B cell (primary cell): ENCODE results near the gene DUSP5. TPM values are rescaled to one million over a fixed set of nuclear protein-coding genes. Genes with fewer than 3 reads are reported as not detected.

Source experiments
- ATAC-seq: fragments of 200-7000 bp; cut with Tn5 transposase; one replicate; pipeline ENCODE4 v1.10.0; 2021; ENCODE audit warnings: low read depth, mild to moderate bottlenecking, moderate number of reproducible peaks, moderate library complexity
- CTCF ChIA-PET: fragments of 350-600 bp; sonication (Branson Sonifier 250); formaldehyde crosslinking; loops from one replicate; lab custom pipeline; 2021; ENCODE audit warnings: antibody characterized with exemption, inconsistent platforms; lab: Charles Lee
- POLR2A ChIA-PET: fragments of 350-600 bp; sonication (Branson Sonifier 250); formaldehyde crosslinking; loops from one replicate; lab custom pipeline; 2021; ENCODE audit warnings: antibody characterized with exemption; lab: Charles Lee
- DNase-seq: peaks from one replicate; pipeline ENCODE4 v3.0.0; 2013
- H2AFZ ChIP-seq: 2 replicates; pipeline ENCODE4 v1.6.1; 2012; ENCODE audit warnings: mild to moderate bottlenecking, low read depth, low read length; ENCODE audit not compliant: insufficient read depth, poor library complexity, severe bottlenecking
- H3K27ac ChIP-seq, 2 donors: 1 replicate in 1 of 2; 2 replicates in 1 of 2; pipeline ENCODE4 v1.5.1; 2012 to 2013; ENCODE audit warnings: low read length in 2 of 2, mild to moderate bottlenecking in 2 of 2, moderate library complexity in 1 of 2
- H3K27me3 ChIP-seq, 4 experiments: fragments of 200-600 bp in 1 of 4; sonication (generic) in 1 of 4; replicated peaks in 1 of 4; 1 replicate in 2 of 4; 2 replicates in 2 of 4; pipeline versions ENCODE4 v1.6.1 to v1.7.0; 2013 to 2016; ENCODE audit warnings: low read length in 3 of 4, mild to moderate bottlenecking in 2 of 4, mixed read lengths in 1 of 4, moderate library complexity in 1 of 4; ENCODE audit not compliant: insufficient read depth in 4 of 4, control insufficient read depth in 3 of 4; ENCODE audit errors: control extremely low read depth in 1 of 4
- H3K36me3 ChIP-seq, 2 experiments: replicated peaks in 1 of 2; 1 replicate in 1 of 2; 2 replicates in 1 of 2; pipeline versions ENCODE4 v1.6.1 to v1.7.1; 2013; ENCODE audit warnings: low read length in 1 of 2; ENCODE audit not compliant: insufficient read depth in 2 of 2, control insufficient read depth in 1 of 2; ENCODE audit errors: control extremely low read depth in 1 of 2, extremely low read depth in 1 of 2
- H3K4me1 ChIP-seq, 2 donors: fragments of 200-600 bp in 1 of 2; sonication (generic) in 1 of 2; 1 replicate in 1 of 2; 2 replicates in 1 of 2; pipeline versions ENCODE4 v1.5.1 to v1.6.1; 2013 to 2017; ENCODE audit warnings: low read length in 2 of 2; ENCODE audit not compliant: control insufficient read depth in 2 of 2, insufficient read depth in 2 of 2
- H3K4me2 ChIP-seq: replicated peaks from 2 replicates; pipeline ENCODE3; 2012; ENCODE audit warnings: mild to moderate bottlenecking, low read depth, low read length; ENCODE audit not compliant: poor library complexity, severe bottlenecking
- H3K4me3 ChIP-seq, 5 experiments: fragments of 200-600 bp in 1 of 5; sonication (generic) in 1 of 5; 1 replicate in 3 of 5; 2 replicates in 2 of 5; pipeline versions ENCODE4 v1.5.1 to v1.7.0; 2011 to 2016; ENCODE audit warnings: low read length in 4 of 5, mild to moderate bottlenecking in 4 of 5, low read depth in 2 of 5, control low read depth in 1 of 5, moderate library complexity in 1 of 5; ENCODE audit not compliant: insufficient read depth in 1 of 5; ENCODE audit errors: control extremely low read depth in 1 of 5, extremely low read depth in 1 of 5
- H3K79me2 ChIP-seq: fragments of 200-600 bp; sonication (generic); one replicate; pipeline ENCODE4 v1.6.0; 2016; ENCODE audit warnings: low read length; ENCODE audit not compliant: control insufficient read depth, insufficient read depth
- H3K9ac ChIP-seq: fragments of 200-600 bp; sonication (generic); 2 replicates; pipeline ENCODE4 v1.6.1; 2017; ENCODE audit warnings: mild to moderate bottlenecking, low read length, moderate library complexity
- H3K9me3 ChIP-seq, 3 donors: one replicate each; pipeline versions ENCODE4 v1.6.1 to v1.7.1; 2013; ENCODE audit warnings: low read length in 2 of 3; ENCODE audit not compliant: control insufficient read depth in 2 of 3, insufficient read depth in 1 of 3; ENCODE audit errors: control extremely low read depth in 1 of 3
- H4K20me1 ChIP-seq: 2 replicates; pipeline ENCODE4 v1.6.0; 2012; ENCODE audit warnings: mild to moderate bottlenecking, low read length; ENCODE audit not compliant: insufficient read depth, control insufficient read depth, poor library complexity, severe bottlenecking
- H3K27ac Mint-ChIP-seq: one replicate; pipeline ENCODE4 v1.8.0; 2021; ENCODE audit warnings: mixed read lengths
- H3K27me3 Mint-ChIP-seq: one replicate; pipeline ENCODE4 v1.8.0; 2021; ENCODE audit warnings: mixed read lengths
- H3K4me1 Mint-ChIP-seq: one replicate; pipeline ENCODE4 v1.8.0; 2021; ENCODE audit warnings: mixed read lengths
- H3K4me3 Mint-ChIP-seq: one replicate; pipeline ENCODE4 v1.8.0; 2021; ENCODE audit warnings: mixed read lengths
- H3K9me3 Mint-ChIP-seq: one replicate; pipeline ENCODE4 v1.8.0; 2022; ENCODE audit warnings: mixed read lengths; ENCODE audit not compliant: insufficient read depth
- EZH2 ChIP-seq: IDR thresholded peaks from 2 replicates; pipeline ENCODE4 v1.6.1; 2012; ENCODE audit warnings: borderline replicate concordance, low read depth, mild to moderate bottlenecking, moderate library complexity, low read length; ENCODE audit not compliant: insufficient read depth, poor library complexity, severe bottlenecking
- WGBS: methylation state at CpG from one replicate; pipeline ENCODE4 v1.1.5; 2013; ENCODE audit warnings: missing lambda C conversion rate; ENCODE audit not compliant: insufficient coverage; 5-methylcytosine and 5-hydroxymethylcytosine counted together
- intact Hi-C: fragments of 100-400 bp; cut with micrococcal nuclease; formaldehyde crosslinking; loops from one replicate; pipeline ENCODE4 v1.10.0; 2022
- polyA plus RNA-seq: library from polyadenylated mRNA; depleted of rRNA; stranded (reverse); fragments of >200 nt; gene quantifications from 2 replicates; pipeline ENCODE4 v1.2.3, GENCODE V29; 2012
- total RNA-seq, 2 donors: library from RNA; stranded (reverse); fragments of 120-200 nt in 1 of 2; gene quantifications; 1 replicate in 1 of 2; 2 replicates in 1 of 2; pipeline versions ENCODE4 v1.2.3 to v1.2.4, GENCODE V29; 2013 to 2022
- TF ChIP-seq, protein P1 (sequence below): fragments of 200-600 bp; IDR thresholded peaks from one replicate; pipeline ENCODE4 v1.8.0; 2022; ENCODE audit warnings: antibody characterized with exemption, mild to moderate bottlenecking

Gene DUSP5
- total and polyA plus RNA-seq, 2 donors (not counting 1 experiment from before 2014, with no cell fraction given) = 10.0 to 71.0 TPM

DNA sequence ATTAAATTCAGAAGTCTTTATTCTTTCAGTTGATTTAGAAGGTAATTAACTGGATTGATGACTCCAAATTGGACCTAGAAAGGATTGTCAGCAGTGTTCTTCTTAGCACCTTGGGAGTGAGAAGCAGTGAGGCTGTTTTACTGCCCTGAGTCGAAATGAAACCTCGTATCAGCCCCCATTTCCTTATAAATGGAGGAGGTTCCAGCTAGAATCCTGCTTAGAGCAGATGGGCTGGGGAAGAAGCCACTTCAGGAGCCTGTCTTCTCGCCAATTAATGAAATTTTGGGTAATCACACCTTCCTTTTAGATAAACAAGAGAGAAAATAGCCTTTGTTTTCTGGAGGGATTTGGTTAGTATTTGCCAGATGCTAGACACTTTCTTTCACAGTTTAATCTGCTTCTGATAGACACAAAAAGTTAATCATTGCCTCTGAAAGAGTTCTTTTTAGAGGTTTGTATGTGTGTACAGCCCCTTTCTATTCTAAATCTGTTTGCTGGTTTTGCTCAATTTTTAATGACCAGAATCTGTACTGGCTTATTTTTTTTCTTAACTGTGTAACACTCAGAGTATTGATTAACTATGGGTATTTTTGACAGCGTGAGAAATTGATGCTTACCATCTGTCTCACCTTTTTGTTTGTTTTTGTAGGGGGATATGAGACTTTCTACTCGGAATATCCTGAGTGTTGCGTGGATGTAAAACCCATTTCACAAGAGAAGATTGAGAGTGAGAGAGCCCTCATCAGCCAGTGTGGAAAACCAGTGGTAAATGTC is 4.6 kb downstream of the DUSP5 start:
- H3K79me2 ChIP-seq = peaks cover 17% of the 10 kb centered on the region
- Mint-ChIP-seq H3K4me1 (peaks cover 69% of the 10 kb centered on the region), H3K4me3 (peak overlapping the region; percentile 85), H3K9me3 (no peaks in the 10 kb centered on the region), H3K27ac (peak overlapping the region; percentile 46), H3K27me3 (peaks cover 6% of the 10 kb centered on the region)
- DNase-seq (no peak), ATAC-seq (no peak)
- WGBS = 87% methylated on average over 2 of the region's 6 CpGs
- TF ChIP-seq, protein P1, sequence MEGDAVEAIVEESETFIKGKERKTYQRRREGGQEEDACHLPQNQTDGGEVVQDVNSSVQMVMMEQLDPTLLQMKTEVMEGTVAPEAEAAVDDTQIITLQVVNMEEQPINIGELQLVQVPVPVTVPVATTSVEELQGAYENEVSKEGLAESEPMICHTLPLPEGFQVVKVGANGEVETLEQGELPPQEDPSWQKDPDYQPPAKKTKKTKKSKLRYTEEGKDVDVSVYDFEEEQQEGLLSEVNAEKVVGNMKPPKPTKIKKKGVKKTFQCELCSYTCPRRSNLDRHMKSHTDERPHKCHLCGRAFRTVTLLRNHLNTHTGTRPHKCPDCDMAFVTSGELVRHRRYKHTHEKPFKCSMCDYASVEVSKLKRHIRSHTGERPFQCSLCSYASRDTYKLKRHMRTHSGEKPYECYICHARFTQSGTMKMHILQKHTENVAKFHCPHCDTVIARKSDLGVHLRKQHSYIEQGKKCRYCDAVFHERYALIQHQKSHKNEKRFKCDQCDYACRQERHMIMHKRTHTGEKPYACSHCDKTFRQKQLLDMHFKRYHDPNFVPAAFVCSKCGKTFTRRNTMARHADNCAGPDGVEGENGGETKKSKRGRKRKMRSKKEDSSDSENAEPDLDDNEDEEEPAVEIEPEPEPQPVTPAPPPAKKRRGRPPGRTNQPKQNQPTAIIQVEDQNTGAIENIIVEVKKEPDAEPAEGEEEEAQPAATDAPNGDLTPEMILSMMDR = no peak
- TF ChIP-seq EZH2 = no peak
- H2AFZ ChIP-seq = no peak overlapping the region
- no peaks in the 10 kb centered on the region for H3K9me3 ChIP-seq
- H3K36me3 ChIP-seq = no peaks in the 10 kb centered on the region
- peaks cover 29% of the 10 kb centered on the region for H4K20me1 ChIP-seq
- peaks cover 55 to 64% of the 10 kb centered on the region in 2 donors for H3K4me1 ChIP-seq
- intact Hi-C loops = loop anchor here (5.0 kb wide), 2 partner anchors 275 to 365 kb away; no protein-coding TSS in a partner anchor
- no peak overlapping the region for H3K27ac ChIP-seq
- no peak overlapping the region for H3K4me3 ChIP-seq
- H3K4me2 ChIP-seq = peak overlapping the region; percentile 66
- ChIA-PET CTCF (interaction anchor here (0.8 to 10.3 kb wide), 6 partner anchors 44 to 197 kb away, joined by 3 to 87 read pairs (median 10); partner anchors contain the start of gene SMNDC1), POLR2A (interaction anchor here (0.9 to 2.8 kb wide), 2 partner anchors 88 to 147 kb away, joined by 8 to 11 read pairs; no protein-coding TSS in a partner anchor)
- peaks cover 0 to 11% (median 2%) of the 10 kb centered on the region in 4 experiments for H3K27me3 ChIP-seq
- no peak overlapping the region for H3K9ac ChIP-seq
